SK-N-SH (cell line): ENCODE data around the gene HNRNPAB. TPM values are rescaled to one million over a fixed set of nuclear protein-coding genes. Genes with fewer than 3 reads are reported as not detected.

Experiments
- CTCF ChIA-PET: fragments of 300-600, 350-600 bp; formaldehyde crosslinking; extraction: SDS; loops from one replicate; lab custom pipeline; 2021; lab: Yijun Ruan, JAX
- POLR2A ChIA-PET: fragments of 350-600 bp; sonication (Branson Sonifier 250); formaldehyde crosslinking; extraction: SDS; loops from one replicate; lab custom pipeline; 2020; ENCODE audit warnings: antibody characterized with exemption, inconsistent platforms; lab: Yijun Ruan, JAX
- DNase-seq: peaks from one replicate; pipeline ENCODE4 v3.0.0; 2012
- H2AFZ ChIP-seq: fragments of 200-600 bp; sonication (generic); 2 replicates; pipeline ENCODE4 v1.8.1; 2016; ENCODE audit warnings: antibody characterized with exemption, mild to moderate bottlenecking, low read depth
- H3F3A ChIP-seq: fragments of 200-600 bp; sonication (generic); replicated peaks from 2 replicates; pipeline ENCODE3; 2016; ENCODE audit warnings: antibody characterized with exemption, mild to moderate bottlenecking; ENCODE audit not compliant: insufficient read depth
- H3K27ac ChIP-seq, 2 experiments: fragments of 200-500 bp in 1 of 2; fragments of 200-600 bp in 1 of 2; sonication (Bioruptor generic) in 1 of 2; sonication (generic), shearing (Covaris generic) in 1 of 2; 2 replicates each; pipeline versions ENCODE4 v1.5.1 to v1.6.1; 2014 to 2016; ENCODE audit warnings: low read depth in 2 of 2, inconsistent platforms in 1 of 2, low read length in 1 of 2, mild to moderate bottlenecking in 1 of 2, mixed read lengths in 1 of 2
- H3K27me3 ChIP-seq: fragments of 200-600 bp; sonication (generic), shearing (Covaris generic); 2 replicates; pipeline ENCODE4 v1.6.1; 2016; ENCODE audit warnings: mixed run types; ENCODE audit not compliant: insufficient read depth
- H3K36me3 ChIP-seq, 2 experiments: fragments of 200-500 bp in 1 of 2; fragments of 200-600 bp in 1 of 2; sonication (Bioruptor generic) in 1 of 2; sonication (generic) in 1 of 2; replicated peaks in 1 of 2; 2 replicates each; pipeline versions ENCODE3 to v1.5.1; 2014 to 2016; ENCODE audit warnings: low read length in 1 of 2, mild to moderate bottlenecking in 1 of 2; ENCODE audit not compliant: insufficient read depth in 2 of 2, control insufficient read depth in 1 of 2
- H3K4me1 ChIP-seq, 2 experiments: fragments of 200-500 bp in 1 of 2; fragments of 200-600 bp in 1 of 2; sonication (Bioruptor generic) in 1 of 2; sonication (generic), shearing (Covaris generic) in 1 of 2; 2 replicates each; pipeline versions ENCODE4 v1.5.1 to v1.6.1; 2014 to 2016; ENCODE audit warnings: low read depth in 1 of 2, low read length in 1 of 2, mixed run types in 1 of 2; ENCODE audit not compliant: insufficient read depth in 2 of 2, control insufficient read depth in 1 of 2
- H3K4me2 ChIP-seq: fragments of 200-600 bp; sonication (generic), shearing (Covaris generic); 2 replicates; pipeline ENCODE4 v1.6.1; 2017; ENCODE audit warnings: mixed run types
- H3K4me3 ChIP-seq, 2 experiments: fragments of 200-500 bp in 1 of 2; fragments of 200-600 bp in 1 of 2; sonication (Bioruptor generic) in 1 of 2; sonication (generic), shearing (Covaris generic) in 1 of 2; 2 replicates each; pipeline versions ENCODE4 v1.5.1 to v1.8.1; 2014 to 2016; ENCODE audit warnings: low read depth in 2 of 2, inconsistent platforms in 1 of 2, low read length in 1 of 2, mild to moderate bottlenecking in 1 of 2, mixed read lengths in 1 of 2, moderate library complexity in 1 of 2
- H3K79me2 ChIP-seq: fragments of 200-600 bp; sonication (generic); 2 replicates; pipeline ENCODE4 v1.8.1; 2017; ENCODE audit warnings: mild to moderate bottlenecking; ENCODE audit not compliant: insufficient read depth
- H3K9ac ChIP-seq: fragments of 200-600 bp; sonication (generic); 2 replicates; pipeline ENCODE4 v1.6.1; 2017; ENCODE audit warnings: mixed run types
- H3K9me2 ChIP-seq: fragments of 200-600 bp; sonication (generic); 2 replicates; pipeline ENCODE4 v1.6.1; 2017; ENCODE audit warnings: mixed run types
- H3K9me3 ChIP-seq: fragments of 200-600 bp; sonication (generic); 2 replicates; pipeline ENCODE4 v1.6.1; 2017; ENCODE audit warnings: mixed run types, mild to moderate bottlenecking, moderate library complexity
- H4K20me1 ChIP-seq: fragments of 200-600 bp; sonication (generic); 2 replicates; pipeline ENCODE4 v1.6.1; 2017; ENCODE audit warnings: mild to moderate bottlenecking, mixed run types; ENCODE audit not compliant: insufficient read depth
- CTCF ChIP-seq: fragments of 200-600 bp; sonication (generic); IDR thresholded peaks from 2 replicates; pipeline ENCODE4 v1.6.1; 2017; ENCODE audit warnings: antibody characterized with exemption, mild to moderate bottlenecking, moderate library complexity
- FOSL2 ChIP-seq: IDR thresholded peaks from 2 replicates; pipeline ENCODE4 v1.4.0; 2012; ENCODE audit warnings: low read depth, mild to moderate bottlenecking, moderate library complexity, borderline replicate concordance
- FOXJ3 ChIP-seq: sonication (generic); formaldehyde crosslinking; IDR thresholded peaks from 2 replicates; pipeline ENCODE4 v1.5.1; 2020; ENCODE audit warnings: mild to moderate bottlenecking, missing genetic modification reagents
- FOXM1 ChIP-seq: IDR thresholded peaks from 2 replicates; pipeline ENCODE4 v1.4.0; 2012; ENCODE audit warnings: low read depth, mild to moderate bottlenecking
- GABPA ChIP-seq: IDR thresholded peaks from 2 replicates; pipeline ENCODE4 v1.4.0; 2012; ENCODE audit warnings: low read depth, mild to moderate bottlenecking
- GATA2 ChIP-seq: sonication (generic); formaldehyde crosslinking; IDR thresholded peaks from 2 replicates; pipeline ENCODE4 v1.5.0; 2020; ENCODE audit warnings: mild to moderate bottlenecking, missing genetic modification reagents
- MXI1 ChIP-seq: IDR thresholded peaks from 2 replicates; pipeline ENCODE4 v1.6.1; 2012; ENCODE audit warnings: mild to moderate bottlenecking, low read depth, low read length, improper control_type of control experiment
- NRF1 ChIP-seq: IDR thresholded peaks from 2 replicates; pipeline ENCODE4 v1.6.1; 2012; ENCODE audit warnings: low read depth, mild to moderate bottlenecking, low read length
- RAD21 ChIP-seq: IDR thresholded peaks from 2 replicates; pipeline ENCODE4 v1.6.1; 2012; ENCODE audit warnings: mild to moderate bottlenecking, low read length
- RFX5 ChIP-seq: IDR thresholded peaks from 2 replicates; pipeline ENCODE4 v1.6.1; 2012; ENCODE audit warnings: mild to moderate bottlenecking, improper control_type of control experiment, low read length
- RXRA ChIP-seq: IDR thresholded peaks from 2 replicates; pipeline ENCODE4 v1.4.0; 2012; ENCODE audit warnings: low read depth, mild to moderate bottlenecking, borderline replicate concordance
- SIN3A ChIP-seq: IDR thresholded peaks from 2 replicates; pipeline ENCODE4 v1.6.1; 2012; ENCODE audit warnings: low read depth, mild to moderate bottlenecking, low read length, moderate library complexity, borderline replicate concordance
- SMC3 ChIP-seq: IDR thresholded peaks from 2 replicates; pipeline ENCODE4 v1.6.1; 2012; ENCODE audit warnings: low read depth, low read length, improper control_type of control experiment
- TEAD4 ChIP-seq: IDR thresholded peaks from 2 replicates; pipeline ENCODE4 v1.4.0; 2012; ENCODE audit warnings: mild to moderate bottlenecking, borderline replicate concordance; ENCODE audit not compliant: insufficient read depth
- USF1 ChIP-seq: IDR thresholded peaks from 2 replicates; pipeline ENCODE4 v1.4.0; 2012; ENCODE audit warnings: low read depth, borderline replicate concordance
- WGBS: methylation state at CpG from one replicate; pipeline ENCODE4 v1.1.6; 2017; ENCODE audit warnings: low lambda C conversion rate; 5-methylcytosine and 5-hydroxymethylcytosine counted together
- polyA plus RNA-seq, 3 experiments: library from polyadenylated mRNA; depleted of rRNA; stranded (reverse); fragments of >200 nt; gene quantifications; 2 replicates each; pipeline ENCODE4 v1.2.3, GENCODE V29; 2012
- TF ChIP-seq, protein P1 (sequence below): IDR thresholded peaks from 2 replicates; pipeline ENCODE4 v1.6.1; 2012; ENCODE audit warnings: mild to moderate bottlenecking, low read depth, low read length, moderate library complexity

The HNRNPAB gene
- polyA plus RNA-seq, 1 of the 3 experiments (the other 2 are of a cell fraction) = 164 TPM

DNA sequence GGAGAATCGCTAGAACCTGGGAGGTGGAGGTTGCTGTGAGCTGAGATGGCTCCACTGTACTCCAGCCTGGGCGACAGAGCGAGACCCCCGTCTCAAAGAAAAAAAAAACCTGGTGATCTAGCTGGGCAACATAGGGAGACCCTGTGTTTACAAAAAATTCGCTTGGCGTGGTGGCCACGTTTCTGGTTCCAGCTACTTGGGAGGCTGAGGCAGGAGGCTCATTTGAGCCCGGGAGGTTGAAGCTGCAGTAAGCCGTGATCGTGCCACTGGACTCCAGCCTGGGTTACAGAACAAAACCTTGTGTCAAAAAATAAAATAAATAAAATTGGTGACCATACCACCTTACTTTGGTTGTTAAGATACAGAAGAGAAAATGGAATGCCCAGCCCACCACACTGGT lies 1.8 kb upstream of the HNRNPAB start (continued):
- TF ChIP-seq USF1 = no peak
- TF ChIP-seq FOXJ3 (CRISPR knock-in tag) = no peak
- no peak for TF ChIP-seq RAD21
- no peak for TF ChIP-seq MXI1
- TF ChIP-seq CTCF = no peak
- TF ChIP-seq SMC3 = no peak
- no peak for TF ChIP-seq FOXM1
- no peak for TF ChIP-seq SIN3A
- no peak for TF ChIP-seq FOSL2
- no peak for TF ChIP-seq GABPA

DNA sequence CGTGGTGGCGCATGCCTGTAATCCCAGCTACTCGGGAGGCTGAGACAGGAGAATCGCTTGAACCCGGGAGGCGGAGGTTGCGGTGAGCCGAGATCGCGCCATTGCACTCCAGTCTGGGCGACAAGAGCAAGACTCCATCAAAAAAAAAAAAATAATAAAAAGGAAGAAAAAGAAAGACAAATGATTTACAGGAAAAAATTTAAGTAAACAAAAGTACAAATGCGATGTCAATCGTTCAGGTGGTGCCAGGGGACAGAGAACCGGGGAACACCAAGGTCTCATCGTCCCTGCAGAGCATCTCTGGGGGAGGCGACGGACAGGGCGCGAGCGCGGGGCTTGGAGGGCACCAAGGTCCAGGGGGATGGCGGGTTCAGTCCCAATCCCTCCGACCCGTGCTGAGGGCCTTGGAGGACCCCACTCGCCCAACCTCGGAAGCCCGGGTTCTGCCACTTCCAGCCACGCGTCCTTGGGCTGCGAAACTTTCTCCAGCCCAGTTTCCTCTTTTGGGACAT lies 607 bp upstream of the HNRNPAB start:
- H3K4me1 ChIP-seq = peaks cover 14 to 19% of the 10 kb centered on the region in 2 experiments
- peak overlapping the region; percentile 95 for H3K4me2 ChIP-seq
- CTCF ChIA-PET = interaction anchor here (1.3 kb wide), 1 partner anchor 31 kb away, joined by 5 read pairs; no protein-coding TSS in a partner anchor
- peak overlapping the region; percentile 91; the same call in 1 of the 2 replicates for H2AFZ ChIP-seq
- WGBS = 42% methylated on average over 28 of the region's 30 CpGs
- POLR2A ChIA-PET = interaction anchor here (0.8 to 1.7 kb wide), 12 partner anchors 8 to 856 kb away, joined by 3 to 12 read pairs (median 4); partner anchors contain the start of genes GMCL2, NHP2, PHYKPL and ZNF354C
- TF ChIP-seq, protein P1, sequence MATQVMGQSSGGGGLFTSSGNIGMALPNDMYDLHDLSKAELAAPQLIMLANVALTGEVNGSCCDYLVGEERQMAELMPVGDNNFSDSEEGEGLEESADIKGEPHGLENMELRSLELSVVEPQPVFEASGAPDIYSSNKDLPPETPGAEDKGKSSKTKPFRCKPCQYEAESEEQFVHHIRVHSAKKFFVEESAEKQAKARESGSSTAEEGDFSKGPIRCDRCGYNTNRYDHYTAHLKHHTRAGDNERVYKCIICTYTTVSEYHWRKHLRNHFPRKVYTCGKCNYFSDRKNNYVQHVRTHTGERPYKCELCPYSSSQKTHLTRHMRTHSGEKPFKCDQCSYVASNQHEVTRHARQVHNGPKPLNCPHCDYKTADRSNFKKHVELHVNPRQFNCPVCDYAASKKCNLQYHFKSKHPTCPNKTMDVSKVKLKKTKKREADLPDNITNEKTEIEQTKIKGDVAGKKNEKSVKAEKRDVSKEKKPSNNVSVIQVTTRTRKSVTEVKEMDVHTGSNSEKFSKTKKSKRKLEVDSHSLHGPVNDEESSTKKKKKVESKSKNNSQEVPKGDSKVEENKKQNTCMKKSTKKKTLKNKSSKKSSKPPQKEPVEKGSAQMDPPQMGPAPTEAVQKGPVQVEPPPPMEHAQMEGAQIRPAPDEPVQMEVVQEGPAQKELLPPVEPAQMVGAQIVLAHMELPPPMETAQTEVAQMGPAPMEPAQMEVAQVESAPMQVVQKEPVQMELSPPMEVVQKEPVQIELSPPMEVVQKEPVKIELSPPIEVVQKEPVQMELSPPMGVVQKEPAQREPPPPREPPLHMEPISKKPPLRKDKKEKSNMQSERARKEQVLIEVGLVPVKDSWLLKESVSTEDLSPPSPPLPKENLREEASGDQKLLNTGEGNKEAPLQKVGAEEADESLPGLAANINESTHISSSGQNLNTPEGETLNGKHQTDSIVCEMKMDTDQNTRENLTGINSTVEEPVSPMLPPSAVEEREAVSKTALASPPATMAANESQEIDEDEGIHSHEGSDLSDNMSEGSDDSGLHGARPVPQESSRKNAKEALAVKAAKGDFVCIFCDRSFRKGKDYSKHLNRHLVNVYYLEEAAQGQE = no peak
- TF ChIP-seq RAD21 = no peak
- TF ChIP-seq USF1 = no peak
- TF ChIP-seq TEAD4 = no peak
- TF ChIP-seq GATA2 (CRISPR knock-in tag) = no peak
- no peak for TF ChIP-seq NRF1
- no peak for TF ChIP-seq RFX5
- no peak for TF ChIP-seq RXRA
- TF ChIP-seq, all 33 proteins: peak for 0
- DNase-seq = no peak
- peaks cover 35% of the 10 kb centered on the region for H4K20me1 ChIP-seq
- H3K9ac ChIP-seq = peak overlapping the region; percentile 95
- peak overlapping the region; percentile 62 to 70 for H3K27ac ChIP-seq
- H3K36me3 ChIP-seq = peaks cover 27 to 30% of the 10 kb centered on the region in 2 experiments
- H3K9me3 ChIP-seq = no peaks in the 10 kb centered on the region
- peaks cover 53% of the 10 kb centered on the region for H3K79me2 ChIP-seq
- no peaks in the 10 kb centered on the region for H3K27me3 ChIP-seq
- peaks cover 3% of the 10 kb centered on the region for H3F3A ChIP-seq
- no peaks in the 10 kb centered on the region for H3K9me2 ChIP-seq
- H3K4me3 ChIP-seq = peak overlapping the region; percentile 84 to 90
